ENCODE data around the gene REN.

DNA sequence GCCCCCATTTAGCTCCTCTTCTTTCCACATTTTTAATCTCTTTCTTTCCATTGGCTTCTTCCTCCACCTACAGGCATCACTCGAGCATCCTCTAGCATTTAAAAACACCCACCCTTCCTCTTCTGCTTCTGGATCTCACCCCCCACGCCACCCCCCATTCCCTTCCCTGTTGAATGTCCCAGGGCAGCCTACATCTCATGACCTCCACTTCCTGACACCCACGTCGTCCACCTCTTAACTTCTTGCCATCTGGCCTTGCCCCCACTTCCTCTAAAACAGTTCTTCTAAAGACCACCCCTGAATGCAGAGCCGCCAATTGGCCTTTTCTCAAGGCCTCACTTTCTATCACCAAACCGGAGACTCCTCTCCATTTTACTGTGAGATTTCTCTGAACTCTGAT lies 8.2 kb downstream of the REN start:
- TF ChIP-seq, protein P1, sequence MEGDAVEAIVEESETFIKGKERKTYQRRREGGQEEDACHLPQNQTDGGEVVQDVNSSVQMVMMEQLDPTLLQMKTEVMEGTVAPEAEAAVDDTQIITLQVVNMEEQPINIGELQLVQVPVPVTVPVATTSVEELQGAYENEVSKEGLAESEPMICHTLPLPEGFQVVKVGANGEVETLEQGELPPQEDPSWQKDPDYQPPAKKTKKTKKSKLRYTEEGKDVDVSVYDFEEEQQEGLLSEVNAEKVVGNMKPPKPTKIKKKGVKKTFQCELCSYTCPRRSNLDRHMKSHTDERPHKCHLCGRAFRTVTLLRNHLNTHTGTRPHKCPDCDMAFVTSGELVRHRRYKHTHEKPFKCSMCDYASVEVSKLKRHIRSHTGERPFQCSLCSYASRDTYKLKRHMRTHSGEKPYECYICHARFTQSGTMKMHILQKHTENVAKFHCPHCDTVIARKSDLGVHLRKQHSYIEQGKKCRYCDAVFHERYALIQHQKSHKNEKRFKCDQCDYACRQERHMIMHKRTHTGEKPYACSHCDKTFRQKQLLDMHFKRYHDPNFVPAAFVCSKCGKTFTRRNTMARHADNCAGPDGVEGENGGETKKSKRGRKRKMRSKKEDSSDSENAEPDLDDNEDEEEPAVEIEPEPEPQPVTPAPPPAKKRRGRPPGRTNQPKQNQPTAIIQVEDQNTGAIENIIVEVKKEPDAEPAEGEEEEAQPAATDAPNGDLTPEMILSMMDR (IDR thresholded peaks at IDR 0.05; ENCODE audit: poor library complexity, severe bottlenecking): no peak
- TF ChIP-seq EZH2 (IDR thresholded peaks at IDR 0.05; ENCODE audit: borderline replicate concordance, insufficient read depth, low read length, poor library complexity, severe bottlenecking): no peak
- TF ChIP-seq EP300 (conservative IDR thresholded peaks at IDR 0.05; ENCODE audit: poor library complexity, severe bottlenecking): no peak
- TF ChIP-seq MXI1 (conservative IDR thresholded peaks at IDR 0.05; ENCODE audit: poor library complexity, severe bottlenecking): no peak
- TF ChIP-seq SMC3 (conservative IDR thresholded peaks at IDR 0.05; ENCODE audit: poor library complexity): no peak
- no peak for TF ChIP-seq POLR2AphosphoS5 (IDR thresholded peaks at IDR 0.05)

Data from neural cell (in vitro differentiated cells).